ENCODE data around the gene KRT32.
A peak's percentile ranks its signal among the peaks of the same experiment; 100 is the strongest.

GRCh38 chr17:41478237-41478636 is 11.1 kb upstream of the KRT32 start:
- TF ChIP-seq EP300 (IDR thresholded peaks at IDR 0.05; ENCODE audit: borderline replicate concordance) (no peak), YY1 (IDR thresholded peaks at IDR 0.05; ENCODE audit: low read depth) (no peak), TAF1 (IDR thresholded peaks at IDR 0.05; ENCODE audit: low read depth) (no peak), MAX (IDR thresholded peaks at IDR 0.05) (no peak), REST (IDR thresholded peaks at IDR 0.05; ENCODE audit: low read depth) (no peak), EGR1 (IDR thresholded peaks at IDR 0.05) (no peak), RAD21 (IDR thresholded peaks at IDR 0.05; ENCODE audit: low read depth) (peak; percentile 21; the same call in 1 of the 2 replicates), USF1 (IDR thresholded peaks at IDR 0.05) (no peak)

All from Ishikawa (cell line).